HG03280 (cell line): ENCODE measurements around the gene HDAC10.
"Not testable (repeated sequence)": the region's sequence is repeated elsewhere in the genome, so short reads cannot be mapped to it uniquely, and the experiment has no call there.

Experiments used
- ATAC-seq: cut with Tn5 transposase; IDR thresholded peaks from one replicate; pipeline ENCODE4 v1.9.1; 2021; ENCODE audit warnings: mild to moderate bottlenecking, moderate library complexity; ENCODE audit not compliant: unreplicated experiment

The HDAC10 gene

GRCh38 chr22:50285568-50286229, 34.6 kb upstream of the HDAC10 start:
- no peak for ATAC-seq

DNA sequence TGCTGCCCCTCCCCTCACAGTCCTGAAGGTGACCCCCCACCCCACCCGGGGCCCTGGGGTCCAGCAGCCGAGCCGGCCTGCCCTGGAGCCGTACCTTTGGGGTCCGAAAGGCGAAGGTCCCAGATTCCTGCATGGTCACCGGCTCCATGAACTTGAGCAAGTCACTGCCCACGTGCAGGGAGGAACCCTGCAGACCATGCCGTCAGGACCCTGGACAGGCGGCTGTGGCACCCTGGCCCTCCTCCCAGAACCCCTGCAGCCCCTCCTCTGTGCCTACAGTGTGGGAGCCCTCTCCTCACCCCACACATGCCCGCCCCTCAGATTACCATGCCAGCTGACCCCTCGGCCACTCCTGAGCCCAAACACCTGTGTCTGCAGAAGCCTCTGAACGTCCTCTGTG, 33.4 kb upstream of the HDAC10 start:
- ATAC-seq = no peak

DNA sequence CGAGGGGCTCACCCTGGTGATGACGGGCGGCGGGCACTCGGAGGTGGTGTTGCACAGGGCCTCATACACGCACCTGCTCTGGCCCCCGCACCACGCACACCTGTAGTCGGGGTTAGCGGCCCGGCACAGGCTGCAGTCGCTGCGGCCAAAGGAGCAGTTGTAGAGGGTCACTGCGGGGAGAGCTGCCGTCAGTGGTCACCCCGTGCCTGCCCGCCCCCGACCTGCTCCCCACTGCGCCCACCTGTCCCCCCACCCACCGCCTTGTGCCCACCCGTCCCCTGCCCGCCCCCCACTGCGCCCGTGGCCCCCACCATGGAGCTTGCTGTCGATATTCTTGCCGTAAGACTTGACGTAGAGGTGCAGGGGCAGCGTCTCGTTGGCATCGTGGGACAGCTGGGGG, 32.8 kb upstream of the HDAC10 start:
- no peak for ATAC-seq

DNA sequence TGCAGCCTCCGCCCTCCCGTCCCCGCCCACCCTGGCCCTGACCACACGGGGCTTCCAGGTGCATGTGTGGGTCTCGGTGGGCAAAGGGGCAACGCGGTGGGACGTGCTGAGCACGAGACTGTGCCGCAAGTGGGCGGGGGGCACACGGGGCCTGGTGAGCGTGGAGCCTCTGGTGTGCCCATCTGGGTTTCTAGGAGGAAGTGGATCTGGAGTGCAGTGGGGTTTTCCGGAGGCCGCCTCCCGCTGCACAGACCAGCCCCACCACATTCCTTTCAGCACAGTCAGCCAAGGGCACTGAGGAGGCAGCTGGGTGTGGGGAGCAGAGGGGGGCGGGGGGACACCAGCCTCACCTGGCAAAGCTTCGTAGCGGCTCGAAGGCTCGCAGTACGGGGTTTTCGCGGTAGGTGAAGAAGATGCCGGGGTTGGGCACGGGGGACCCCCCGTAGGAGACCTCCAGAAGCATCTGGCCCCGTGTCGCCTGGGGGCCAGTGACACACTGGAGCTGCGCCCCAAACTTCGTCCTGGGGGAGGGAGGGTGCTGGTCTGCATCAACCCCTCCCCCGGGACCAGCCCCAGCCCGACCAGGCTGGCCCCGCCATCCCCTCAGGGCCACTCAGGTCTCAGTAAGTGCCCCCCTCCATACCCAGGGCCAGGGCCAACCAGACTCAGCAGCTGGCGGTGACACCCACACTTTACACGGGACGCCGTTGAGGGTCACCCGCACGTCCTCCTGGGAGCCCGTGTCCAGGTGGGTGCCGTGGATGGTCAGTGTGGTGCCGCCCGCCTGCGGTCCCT, 31.5 kb upstream of the HDAC10 start:
- ATAC-seq = no peak

GRCh38 chr22:50281957-50282356, 30.9 kb upstream of the HDAC10 start:
- no peak for ATAC-seq

DNA sequence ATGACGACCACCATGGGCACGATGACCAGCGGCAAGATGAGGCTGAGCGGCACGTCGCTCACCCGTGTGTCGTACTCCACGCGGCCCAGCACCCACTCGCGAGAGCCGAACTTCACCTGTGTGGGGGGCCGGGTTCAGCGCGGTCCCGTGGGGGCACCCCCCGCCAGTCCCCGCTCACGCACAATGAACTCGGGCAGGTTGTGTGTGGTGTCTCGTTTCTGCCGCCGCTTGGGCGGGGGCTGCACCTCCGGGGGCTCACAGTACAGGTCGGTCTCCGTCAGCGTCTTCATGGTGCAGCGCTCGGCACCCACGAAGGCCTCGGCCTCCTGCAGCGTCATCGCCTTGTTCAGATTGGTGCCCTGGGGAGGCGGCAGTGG, 30.3 kb upstream of the HDAC10 start:
- ATAC-seq = no peak

- no peak for ATAC-seq
These were observed 29.8 kb upstream of the HDAC10 start for GRCh38 chr22:50280708-50281383.

- no peak for ATAC-seq
These were observed 29.1 kb upstream of the HDAC10 start for GRCh38 chr22:50280022-50280707.

- no peak for ATAC-seq
These were observed 28.0 kb upstream of the HDAC10 start for GRCh38 chr22:50278956-50279619.

- ATAC-seq = no peak
These were observed 27.4 kb upstream of the HDAC10 start for GRCh38 chr22:50278461-50278860.

GRCh38 chr22:50277761-50278160, 26.7 kb upstream of the HDAC10 start:
- ATAC-seq = no peak

GRCh38 chr22:50276143-50276542, 25.1 kb upstream of the HDAC10 start:
- ATAC-seq = peak; percentile 57

DNA sequence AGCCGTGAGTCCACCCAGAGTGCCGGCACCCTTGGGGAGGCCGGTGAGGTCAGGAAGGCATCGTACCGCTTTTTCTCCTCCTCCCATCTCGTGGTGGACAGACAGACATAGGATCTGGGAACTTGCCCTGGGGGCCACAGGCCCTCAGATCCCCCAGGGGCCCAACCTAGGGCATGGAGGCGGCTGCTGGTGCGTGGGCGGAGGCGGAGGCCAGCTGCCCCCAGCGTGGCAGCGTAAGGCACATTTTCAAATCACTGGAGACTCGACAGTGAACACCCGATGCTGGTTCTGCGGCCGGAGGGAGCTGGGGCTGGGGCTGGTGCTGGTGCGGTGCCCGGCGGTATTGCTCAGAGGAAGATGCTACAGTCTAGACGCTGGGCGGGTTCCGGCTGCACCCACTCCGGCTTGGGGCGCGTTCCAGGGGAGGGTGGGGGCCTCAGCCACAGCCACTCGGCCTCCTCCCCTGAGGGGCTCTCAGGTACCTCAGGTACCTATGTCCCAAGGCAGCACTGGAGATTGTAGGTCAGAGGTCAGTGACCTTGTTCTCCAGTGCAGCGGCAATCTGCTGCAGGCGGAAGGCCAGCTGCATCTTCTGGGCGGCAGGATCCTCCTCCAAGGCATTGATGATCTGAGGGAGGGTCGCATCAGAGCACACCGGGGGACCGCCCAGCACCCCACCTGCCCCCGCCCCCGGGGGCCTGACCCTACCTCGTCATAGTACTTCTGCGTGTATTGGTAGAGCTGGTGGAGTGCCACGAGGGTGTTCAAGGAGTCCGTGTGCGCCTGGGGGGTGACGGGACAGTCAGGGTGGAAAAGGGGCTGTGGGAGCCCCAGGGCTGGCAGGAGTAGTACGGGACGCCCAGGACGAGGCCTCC, 24.4 kb upstream of the HDAC10 start:
- no peak for ATAC-seq

- ATAC-seq = no peak
These were observed 23.7 kb upstream of the HDAC10 start for GRCh38 chr22:50274771-50275170.

GRCh38 chr22:50274311-50274710, 23.2 kb upstream of the HDAC10 start:
- no peak for ATAC-seq

DNA sequence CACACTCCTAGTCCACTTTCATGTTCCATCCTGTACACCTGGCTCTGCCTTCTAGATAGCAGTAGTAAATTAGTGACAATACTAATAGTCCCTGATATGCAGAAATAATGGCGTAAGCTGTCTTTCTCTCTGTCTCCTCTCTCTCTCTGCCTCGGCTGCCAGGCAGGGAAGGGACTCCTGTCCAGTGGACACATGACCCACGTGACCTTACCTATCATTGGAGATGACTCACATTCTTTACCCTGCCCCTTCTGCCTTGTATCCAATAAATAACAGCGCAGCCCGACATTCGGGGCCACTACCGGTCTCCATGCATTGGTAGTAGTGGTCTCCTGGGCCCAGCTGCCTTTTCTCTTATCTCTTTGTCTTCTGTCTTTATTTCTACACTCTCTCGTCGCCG, 22.7 kb upstream of the HDAC10 start:
- not testable (repeated sequence) for ATAC-seq

DNA sequence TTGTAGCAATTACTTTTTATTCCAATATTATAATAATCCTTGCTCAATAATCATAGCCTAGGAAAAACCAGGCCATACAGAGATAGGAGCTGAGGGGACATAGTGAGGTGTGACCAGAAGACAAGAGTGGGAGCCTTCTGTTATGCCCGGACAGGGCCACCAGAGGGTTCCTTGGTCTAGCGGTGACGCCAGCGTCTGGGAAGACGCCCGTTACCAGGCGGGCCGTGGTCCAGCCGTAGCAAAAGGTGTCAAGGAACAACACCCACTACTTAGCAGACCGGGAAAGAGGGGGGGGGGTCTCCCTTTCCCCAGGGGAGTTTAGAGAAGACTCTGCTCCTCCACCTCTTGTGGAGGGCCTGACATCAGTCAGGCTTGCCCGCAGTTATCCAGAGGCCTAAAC, 22.3 kb upstream of the HDAC10 start:
- ATAC-seq = not testable (repeated sequence)

GRCh38 chr22:50272044-50272802, 21.2 kb upstream of the HDAC10 start:
- ATAC-seq = no peak

GRCh38 chr22:50271519-50271970, 20.5 kb upstream of the HDAC10 start:
- no peak for ATAC-seq
